MCF 10A (cell line): ENCODE data around the gene CTSZ. TPM values are rescaled to one million over a fixed set of nuclear protein-coding genes. Genes with fewer than 3 reads are reported as not detected.

Experiments used
- BruUV-seq: library from RNA; stranded (reverse); fragments of 400-500 nt; replicated peaks from 2 replicates; lab custom pipeline; 2021; lab: Mats Ljungman, UMichigan
- CTCF ChIA-PET: fragments of 300-600 bp; sonication (Branson Sonifier 250); formaldehyde crosslinking; extraction: SDS; loops from one replicate; lab custom pipeline; 2021; ENCODE audit warnings: antibody characterized with exemption, inconsistent platforms; lab: Yijun Ruan, JAX
- POLR2A ChIA-PET: fragments of 300-600, 350-650 bp; sonication (Branson Sonifier 250); formaldehyde crosslinking; extraction: SDS; loops from one replicate; lab custom pipeline; 2020; ENCODE audit warnings: antibody characterized with exemption, inconsistent platforms; lab: Yijun Ruan, JAX
- DNase-seq: peaks from one replicate; pipeline ENCODE4 v3.0.0-alpha.2; 2018; ENCODE audit not compliant: unreplicated experiment
- H3K27ac Mint-ChIP-seq: one replicate; pipeline ENCODE4 v1.8.0; 2022; ENCODE audit warnings: mild to moderate bottlenecking, low read depth, mixed read lengths; ENCODE audit not compliant: unreplicated experiment
- H3K27me3 Mint-ChIP-seq: one replicate; pipeline ENCODE4 v1.8.0; 2022; ENCODE audit warnings: mixed read lengths; ENCODE audit not compliant: insufficient read depth, unreplicated experiment
- H3K36me3 Mint-ChIP-seq: one replicate; pipeline ENCODE4 v1.8.0; 2022; ENCODE audit warnings: mild to moderate bottlenecking, moderate library complexity, mixed read lengths; ENCODE audit not compliant: insufficient read depth, unreplicated experiment
- H3K4me1 Mint-ChIP-seq: one replicate; pipeline ENCODE4 v1.8.0; 2022; ENCODE audit warnings: mixed read lengths; ENCODE audit not compliant: insufficient read depth, unreplicated experiment
- H3K4me3 Mint-ChIP-seq: one replicate; pipeline ENCODE4 v1.8.0; 2022; ENCODE audit warnings: mild to moderate bottlenecking, moderate library complexity, mixed read lengths; ENCODE audit not compliant: unreplicated experiment
- H3K9me3 Mint-ChIP-seq: one replicate; pipeline ENCODE4 v1.8.0; 2022; ENCODE audit warnings: mixed read lengths; ENCODE audit not compliant: unreplicated experiment
- intact Hi-C: fragments of 100-400 bp; cut with micrococcal nuclease; formaldehyde crosslinking; loops from 2 replicates; pipeline ENCODE4 v1.14.1; 2022
- total RNA-seq: library from RNA; stranded (reverse); gene quantifications from 2 replicates; pipeline ENCODE4 v1.2.3, GENCODE V29; 2022
- TF ChIP-seq, protein P1 (sequence below): fragments of 200-600 bp; IDR thresholded peaks from one replicate; pipeline ENCODE4 v1.8.0; 2022; ENCODE audit warnings: antibody characterized with exemption, mild to moderate bottlenecking; ENCODE audit not compliant: unreplicated experiment

Gene CTSZ
- total RNA-seq, 1 experiment from 2014 or later: 96.6 TPM

DNA sequence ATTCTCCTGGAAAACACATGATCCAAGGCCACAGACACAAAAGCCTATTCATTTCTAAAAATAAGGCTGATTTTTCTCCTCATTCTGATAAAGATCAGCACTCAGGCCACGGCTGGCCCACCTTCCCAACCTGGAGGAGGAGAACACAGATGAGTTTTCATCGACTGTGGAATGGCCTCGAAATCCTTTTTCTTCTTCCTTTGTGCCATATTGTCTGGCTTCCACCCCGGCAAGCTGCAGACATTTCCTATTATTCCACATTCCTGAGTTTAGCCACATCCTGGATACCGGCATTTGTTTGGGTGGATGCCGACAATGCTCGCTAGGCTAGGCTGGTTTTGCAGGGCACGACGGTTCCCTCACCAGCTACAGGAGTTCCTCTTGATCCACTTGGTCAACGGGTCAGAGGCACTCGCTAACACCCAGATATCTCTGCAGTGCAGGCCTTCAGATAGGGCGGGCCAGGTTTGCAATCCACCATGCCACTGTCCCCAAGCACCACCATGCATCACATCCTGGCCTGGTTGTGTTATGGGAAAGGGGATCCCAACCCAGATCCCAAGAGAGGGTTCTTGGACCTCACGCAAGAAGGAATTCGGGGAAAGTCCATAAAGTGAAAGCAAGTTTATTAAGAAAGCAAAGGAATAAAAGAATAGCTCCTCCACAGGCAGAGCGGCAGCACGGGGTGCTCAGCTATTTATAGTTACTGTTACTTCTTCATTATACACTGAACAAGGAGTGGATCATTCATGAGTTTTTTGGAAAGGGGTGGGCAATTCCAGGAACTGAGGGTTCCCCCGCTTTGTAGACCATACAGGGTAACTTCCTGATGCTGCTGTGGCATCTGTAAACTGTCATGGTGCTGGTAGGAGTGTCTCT is 4.2 kb upstream of the CTSZ start:
- POLR2A ChIA-PET: interaction anchor here (0.9 to 3.0 kb wide), 8 partner anchors 9 to 129 kb away, joined by 3 to 23 read pairs (median 7); partner anchors contain the start of genes ATP5F1E and TUBB1
- H3K4me1 Mint-ChIP-seq: peaks cover 24% of the 10 kb centered on the region
- no TSS peak for BruUV-seq
- TF ChIP-seq, protein P1, sequence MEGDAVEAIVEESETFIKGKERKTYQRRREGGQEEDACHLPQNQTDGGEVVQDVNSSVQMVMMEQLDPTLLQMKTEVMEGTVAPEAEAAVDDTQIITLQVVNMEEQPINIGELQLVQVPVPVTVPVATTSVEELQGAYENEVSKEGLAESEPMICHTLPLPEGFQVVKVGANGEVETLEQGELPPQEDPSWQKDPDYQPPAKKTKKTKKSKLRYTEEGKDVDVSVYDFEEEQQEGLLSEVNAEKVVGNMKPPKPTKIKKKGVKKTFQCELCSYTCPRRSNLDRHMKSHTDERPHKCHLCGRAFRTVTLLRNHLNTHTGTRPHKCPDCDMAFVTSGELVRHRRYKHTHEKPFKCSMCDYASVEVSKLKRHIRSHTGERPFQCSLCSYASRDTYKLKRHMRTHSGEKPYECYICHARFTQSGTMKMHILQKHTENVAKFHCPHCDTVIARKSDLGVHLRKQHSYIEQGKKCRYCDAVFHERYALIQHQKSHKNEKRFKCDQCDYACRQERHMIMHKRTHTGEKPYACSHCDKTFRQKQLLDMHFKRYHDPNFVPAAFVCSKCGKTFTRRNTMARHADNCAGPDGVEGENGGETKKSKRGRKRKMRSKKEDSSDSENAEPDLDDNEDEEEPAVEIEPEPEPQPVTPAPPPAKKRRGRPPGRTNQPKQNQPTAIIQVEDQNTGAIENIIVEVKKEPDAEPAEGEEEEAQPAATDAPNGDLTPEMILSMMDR: no peak
- H3K9me3 Mint-ChIP-seq: no peaks in the 10 kb centered on the region
- no peak overlapping the region for H3K4me3 Mint-ChIP-seq
- peak overlapping the region; percentile 58 for H3K27ac Mint-ChIP-seq
- CTCF ChIA-PET: interaction anchor here (0.9 to 1.4 kb wide), 4 partner anchors 9 to 121 kb away, joined by 3 read pairs; partner anchors contain the start of genes ATP5F1E and TUBB1
- intact Hi-C loops: no loop called here
- DNase-seq: peak; percentile 59
- no peaks in the 10 kb centered on the region for H3K27me3 Mint-ChIP-seq
- H3K36me3 Mint-ChIP-seq: no peaks in the 10 kb centered on the region

DNA sequence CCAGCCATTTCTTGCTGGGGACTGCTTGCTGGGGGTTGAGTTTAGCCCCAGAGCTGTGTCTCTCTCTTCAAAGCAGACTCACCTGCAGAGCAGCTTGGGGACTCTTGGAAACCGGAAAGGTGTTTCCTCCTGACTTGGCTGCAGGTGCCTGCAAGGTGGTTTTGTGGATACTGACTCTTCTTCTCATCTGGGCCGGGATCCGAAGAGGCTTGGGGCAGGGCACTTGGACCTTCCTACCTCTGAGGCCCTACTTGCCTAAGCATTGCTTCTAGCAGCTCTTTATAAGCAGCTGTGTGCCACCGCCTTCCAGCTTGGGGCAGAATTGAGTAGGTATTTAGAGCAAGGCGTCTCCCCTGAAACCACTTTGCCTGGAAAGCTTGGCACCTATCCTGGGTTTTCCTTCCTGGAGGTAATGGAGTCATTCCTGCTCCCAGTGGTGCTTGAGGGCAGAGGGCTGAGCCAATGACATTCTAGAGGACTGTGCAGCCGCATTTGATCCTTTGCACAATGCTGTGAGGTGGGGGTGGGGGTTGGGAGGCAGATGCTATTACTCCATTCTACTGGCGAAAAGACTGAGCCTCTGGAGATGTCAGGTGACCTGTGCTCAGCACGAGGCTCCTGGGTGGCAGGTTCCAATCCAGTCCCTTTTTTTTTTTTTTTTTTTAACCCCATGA is 3.4 kb upstream of the CTSZ start:
- Mint-ChIP-seq H3K36me3 (no peaks in the 10 kb centered on the region), H3K9me3 (no peaks in the 10 kb centered on the region), H3K4me1 (peaks cover 27% of the 10 kb centered on the region), H3K27me3 (no peaks in the 10 kb centered on the region), H3K4me3 (no peak overlapping the region), H3K27ac (peak overlapping the region; percentile 58)
- ChIA-PET POLR2A (interaction anchor here (1.2 to 3.0 kb wide), 9 partner anchors 10 to 826 kb away, joined by 3 to 23 read pairs (median 6); partner anchors contain the start of genes ATP5F1E and TUBB1), CTCF (interaction anchor here (0.8 to 1.4 kb wide), 7 partner anchors 9 to 150 kb away, joined by 3 to 6 read pairs (median 3); partner anchors contain the start of genes ATP5F1E and TUBB1)
- TF ChIP-seq, protein P1: no peak
- no TSS peak for BruUV-seq
- DNase-seq: peak; percentile 88
- intact Hi-C loops: no loop called here

DNA sequence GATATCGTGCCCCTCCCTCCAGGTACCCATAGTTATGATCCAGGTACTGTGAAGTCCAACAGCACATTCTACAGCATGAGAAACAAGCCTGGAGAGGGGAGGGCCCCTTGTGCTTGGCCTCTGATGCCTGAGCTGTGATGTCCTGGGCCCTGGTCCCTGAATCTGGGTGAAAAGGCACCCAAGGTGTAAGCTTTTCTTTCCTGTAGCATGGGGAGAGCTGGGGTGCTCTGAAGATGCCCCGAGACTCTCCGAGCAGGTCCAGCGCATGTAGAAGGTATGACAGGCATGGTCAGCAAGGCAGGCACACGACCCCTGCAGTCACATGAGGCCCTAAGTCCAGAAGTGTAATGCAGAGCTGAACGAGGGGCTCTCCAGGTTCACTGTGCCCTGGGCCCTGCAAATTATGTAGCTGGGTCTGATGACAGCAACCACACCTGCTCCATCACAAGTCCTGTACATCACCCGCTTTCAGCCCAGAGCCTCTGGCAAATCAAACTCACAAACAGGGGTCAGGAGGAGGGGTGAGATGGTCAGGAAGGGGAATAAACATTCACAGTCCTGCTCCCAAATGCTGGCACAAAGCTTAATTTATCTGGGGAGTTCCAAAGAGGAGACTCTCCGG is 1.8 kb upstream of the CTSZ start:
- Mint-ChIP-seq H3K4me1 (peaks cover 32% of the 10 kb centered on the region), H3K9me3 (no peaks in the 10 kb centered on the region), H3K27ac (no peak overlapping the region), H3K36me3 (peaks cover 6% of the 10 kb centered on the region), H3K27me3 (no peaks in the 10 kb centered on the region), H3K4me3 (no peak overlapping the region)
- no TSS peak for BruUV-seq
- intact Hi-C loops: no loop called here
- ChIA-PET CTCF (interaction anchor here (1.2 to 1.3 kb wide), 2 partner anchors 8 to 139 kb away, joined by 3 to 6 read pairs; no protein-coding TSS in a partner anchor), POLR2A (interaction anchor here (0.5 to 3.0 kb wide), 11 partner anchors 10 to 1298 kb away, joined by 3 to 19 read pairs (median 4); partner anchors contain the start of gene ATP5F1E)
- DNase-seq: no peak
- TF ChIP-seq, protein P1: no peak
